Testis (tissue), 3 donors: ENCODE results near the gene RPS10. TPM values are rescaled to one million over a fixed set of nuclear protein-coding genes. Genes with fewer than 3 reads are reported as not detected.

Experiments
- DNase-seq: peaks from one replicate; pipeline ENCODE4 v3.0.0-alpha.2; 2019
- H3K27ac ChIP-seq, 2 donors: fragments of 200-600 bp; sonication (generic); one replicate each; pipeline ENCODE4 v1.5.1; 2019
- H3K27me3 ChIP-seq: fragments of 200-600 bp; sonication (generic); one replicate; pipeline ENCODE4 v1.5.1; 2019
- H3K36me3 ChIP-seq: fragments of 200-600 bp; sonication (generic); one replicate; pipeline ENCODE4 v1.5.1; 2017; ENCODE audit warnings: low read depth; ENCODE audit errors: missing control alignments
- H3K4me1 ChIP-seq: fragments of 200-600 bp; sonication (generic); one replicate; pipeline ENCODE4 v1.5.1; 2019
- H3K4me3 ChIP-seq, 2 donors: fragments of 200-600 bp; sonication (generic); one replicate each; pipeline ENCODE4 v1.5.1; 2017 to 2019
- H3K9me3 ChIP-seq: fragments of 200-600 bp; sonication (generic); one replicate; pipeline ENCODE4 v1.5.1; 2017
- CTCF ChIP-seq, 3 experiments: fragments of 450-650 bp in 2 of 3; fragments of 200-600 bp in 1 of 3; sonication (generic) in 1 of 3; IDR thresholded peaks; one replicate each; pipeline ENCODE4 v1.5.1; 2016 to 2019; ENCODE audit warnings: antibody characterized with exemption in 3 of 3, mild to moderate bottlenecking in 2 of 3, moderate library complexity in 1 of 3
- POLR2A ChIP-seq: fragments of 450-650 bp; IDR thresholded peaks from one replicate; pipeline ENCODE4 v1.6.1; 2017; ENCODE audit warnings: antibody characterized with exemption, mild to moderate bottlenecking, moderate library complexity
- WGBS, 2 donors: methylation state at CpG; one replicate each; pipeline ENCODE4 v1.1.5; 2018; 5-methylcytosine and 5-hydroxymethylcytosine counted together
- intact Hi-C: fragments of 100-400 bp; cut with DNase I; formaldehyde crosslinking; loops from one replicate; pipeline ENCODE4 v1.15.1; 2023; ENCODE audit warnings: low total_unique reads
- polyA plus RNA-seq: library from polyadenylated mRNA; stranded (reverse); fragments of 350-450 nt; fragmentation: Illumina TruSeq; extraction: RNeasy Lipid Tissue Mini Kit (QIAGEN cat#74804); gene quantifications from one replicate; pipeline ENCODE4 v1.2.3, GENCODE V29; 2014; ENCODE audit warnings: low read depth, low replicate concordance; ENCODE audit not compliant: insufficient read depth
- total RNA-seq, 2 donors: library from RNA; depleted of rRNA; stranded (reverse); fragments of >200 nt; gene quantifications; one replicate each; pipeline ENCODE4 v1.2.3, GENCODE V29; 2016

RPS10 gene
- total and polyA plus RNA-seq, 3 donors from 2014 or later = 926 to 1,691 (median 1,309) TPM

- no peak overlapping the region for H3K27ac ChIP-seq
- H3K36me3 ChIP-seq = no peaks in the 10 kb centered on the region
- peak; percentile 66 for DNase-seq
- peak overlapping the region; percentile 7 to 45 for H3K4me3 ChIP-seq
- TF ChIP-seq POLR2A (no peak), CTCF (IDR thresholded peaks at IDR 0.05) (no peak)
- H3K27me3 ChIP-seq = no peaks in the 10 kb centered on the region
- H3K9me3 ChIP-seq = no peaks in the 10 kb centered on the region
- intact Hi-C loops = no loop called here
- no peaks in the 10 kb centered on the region for H3K4me1 ChIP-seq
- WGBS, 2 donors = 77 to 84% methylated on average over 16 to 20 of the region's 38 CpGs
Observed at GRCh38 chr6:34436803-34437643, 11.2 kb upstream of the RPS10 start.

- Histone ChIP-seq H3K9me3 (no peaks in the 10 kb centered on the region), H3K36me3 (no peaks in the 10 kb centered on the region), H3K4me1 (no peaks in the 10 kb centered on the region), H3K27me3 (no peaks in the 10 kb centered on the region), H3K4me3 (no peak overlapping the region), H3K27ac (no peak overlapping the region)
- 69 to 76% methylated on average over 5 of the region's 5 CpGs for WGBS, 2 donors
- intact Hi-C loops = no loop called here
- no peak for DNase-seq
- TF ChIP-seq CTCF (IDR thresholded peaks at IDR 0.05) = no peak
- no peak for TF ChIP-seq POLR2A
Observed at GRCh38 chr6:34435916-34436315, 10.0 kb upstream of the RPS10 start.

- H3K4me3 ChIP-seq = peak overlapping the region; percentile 65 to 86
- WGBS, 2 donors = 0 to 4% methylated on average over 10 of the region's 10 CpGs
- H3K4me1 ChIP-seq = peaks cover 13% of the 10 kb centered on the region
- H3K27ac ChIP-seq = peak overlapping the region; percentile 18 to 85
- H3K9me3 ChIP-seq = no peaks in the 10 kb centered on the region
- H3K36me3 ChIP-seq = no peaks in the 10 kb centered on the region
- H3K27me3 ChIP-seq = no peaks in the 10 kb centered on the region
- no peak for TF ChIP-seq POLR2A
- no peak for TF ChIP-seq CTCF (IDR thresholded peaks at IDR 0.05)
- intact Hi-C loops = no loop called here
- DNase-seq = no peak
Observed at GRCh38 chr6:34425132-34425497, 754 bp downstream of the RPS10 start.

- no peak for DNase-seq
Observed at GRCh38 chr6:34424200-34425131, 1.4 kb downstream of the RPS10 start.

More at GRCh38 chr6:34424200-34425131, 1.4 kb downstream of the RPS10 start:
- 57 to 62% methylated on average over 19 of the region's 19 CpGs for WGBS, 2 donors
- Histone ChIP-seq H3K36me3 (no peaks in the 10 kb centered on the region), H3K4me1 (peaks cover 13% of the 10 kb centered on the region), H3K4me3 (peak overlapping the region; percentile 65 to 86), H3K27ac (peak overlapping the region in 1 of 2 donors; percentile 85), H3K9me3 (no peaks in the 10 kb centered on the region), H3K27me3 (no peaks in the 10 kb centered on the region)
- TF ChIP-seq POLR2A (no peak), CTCF (IDR thresholded peaks at IDR 0.05) (no peak)
- intact Hi-C loops = no loop called here
